K562 treated with DMSO at 1 percent for 48 hours (cell line): Measurements from ENCODE around the gene HAUS3. TPM values are rescaled to one million over a fixed set of nuclear protein-coding genes. Genes with fewer than 3 reads are reported as not detected.

ENCODE experiments used
- total RNA-seq: library from RNA; unstranded; fragments of 300-600 nt; gene quantifications from 2 replicates; pipeline ENCODE4 v1.2.3, GENCODE V29; 2022; ENCODE audit warnings: low replicate concordance; ENCODE audit errors: extremely low read depth

Gene HAUS3, protein sequence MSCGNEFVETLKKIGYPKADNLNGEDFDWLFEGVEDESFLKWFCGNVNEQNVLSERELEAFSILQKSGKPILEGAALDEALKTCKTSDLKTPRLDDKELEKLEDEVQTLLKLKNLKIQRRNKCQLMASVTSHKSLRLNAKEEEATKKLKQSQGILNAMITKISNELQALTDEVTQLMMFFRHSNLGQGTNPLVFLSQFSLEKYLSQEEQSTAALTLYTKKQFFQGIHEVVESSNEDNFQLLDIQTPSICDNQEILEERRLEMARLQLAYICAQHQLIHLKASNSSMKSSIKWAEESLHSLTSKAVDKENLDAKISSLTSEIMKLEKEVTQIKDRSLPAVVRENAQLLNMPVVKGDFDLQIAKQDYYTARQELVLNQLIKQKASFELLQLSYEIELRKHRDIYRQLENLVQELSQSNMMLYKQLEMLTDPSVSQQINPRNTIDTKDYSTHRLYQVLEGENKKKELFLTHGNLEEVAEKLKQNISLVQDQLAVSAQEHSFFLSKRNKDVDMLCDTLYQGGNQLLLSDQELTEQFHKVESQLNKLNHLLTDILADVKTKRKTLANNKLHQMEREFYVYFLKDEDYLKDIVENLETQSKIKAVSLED
- total RNA-seq: not detected in 2 replicates

DNA sequence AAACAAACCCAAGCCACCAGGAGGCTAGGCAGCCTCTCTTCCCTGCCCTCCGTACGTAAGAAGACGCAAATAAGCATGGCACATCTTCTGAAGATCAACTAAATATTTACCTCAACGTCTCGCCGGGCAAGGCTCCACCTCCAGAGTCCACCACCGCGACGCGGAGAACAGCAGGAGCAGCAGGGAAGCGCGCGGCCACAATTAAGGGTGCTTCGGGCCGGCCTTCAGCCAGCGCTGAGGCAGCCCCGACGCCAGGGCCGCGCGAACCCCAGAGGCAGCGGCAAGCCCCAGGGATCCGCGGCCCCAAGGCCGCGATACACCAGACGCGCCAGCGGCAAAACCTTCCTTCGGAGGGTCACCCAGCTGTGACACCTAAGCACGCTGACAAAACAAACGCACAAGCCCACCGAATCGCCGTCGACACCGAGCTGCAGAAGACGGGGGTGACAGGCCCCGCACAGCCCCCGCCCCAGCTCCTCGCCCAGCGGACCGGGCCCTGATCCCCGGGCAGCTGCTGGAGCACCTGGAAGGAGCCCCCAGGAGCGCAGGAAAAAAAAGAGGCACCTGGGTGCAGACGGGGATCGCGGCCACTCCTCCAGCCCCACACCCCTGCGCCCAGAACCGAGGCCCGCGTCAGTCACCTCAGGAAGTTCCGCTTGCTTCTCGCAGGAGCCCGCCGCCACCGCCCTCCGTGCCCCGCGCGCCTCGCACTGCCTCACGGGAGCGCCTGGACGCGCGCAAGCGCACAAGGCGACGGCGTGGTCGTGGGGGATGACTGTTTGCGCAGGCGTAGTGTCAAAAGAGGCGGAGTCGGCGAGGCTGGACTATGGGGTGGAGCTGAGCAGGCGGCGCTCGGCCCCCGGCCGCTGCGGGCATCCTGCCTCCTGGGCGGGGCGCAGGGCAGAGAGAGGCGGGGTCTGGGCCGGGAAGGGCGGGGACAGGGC lies at the start of gene HAUS3, which contains the start of gene POLN:
Gene HAUS3, minus strand, starts transcription at position 712 of the 944 bp plus-strand sequence. CDS start 1,175 bp downstream, outside the sequence.
Gene POLN, minus strand, starts transcription at position 712 of the 944 bp plus-strand sequence. CDS start 12,890 bp downstream, outside the sequence.

DNA sequence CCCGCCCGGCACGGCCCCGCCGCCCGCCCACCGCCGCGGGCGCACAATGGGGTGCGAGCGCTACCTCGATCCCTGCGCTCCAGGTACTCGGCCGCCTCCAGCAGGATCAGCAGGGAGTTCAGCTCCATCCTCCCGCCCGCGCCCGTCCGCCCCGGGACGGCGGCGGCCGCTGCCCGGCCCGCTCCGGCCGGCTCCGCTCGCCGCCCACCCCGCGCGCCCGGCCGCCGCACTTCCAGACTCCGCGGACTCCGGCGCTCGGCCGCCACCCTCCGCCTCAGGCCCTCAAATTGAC lies 19.9 kb upstream of the HAUS3 start, which contains the start of gene MXD4:
Gene MXD4, minus strand, starts transcription at position 257 of the 292 bp plus-strand sequence. Its CDS starts 129 bp downstream, at position 128.

Other genes with a start within 250 kb of the HAUS3 start
- not detected in 2 replicates for gene NELFA, start 233.1 kb downstream of the HAUS3 start, total RNA-seq
- gene NAT8L, start 182.8 kb downstream of the HAUS3 start, total RNA-seq: not detected in 2 replicates
- not detected in 2 replicates for gene POLN, start within 50 bp of the HAUS3 start, total RNA-seq
- 119 TPM in 1 of 2 replicates, not detected in the other for gene MXD4, start 20.0 kb upstream of the HAUS3 start, total RNA-seq
- gene ZFYVE28, start 176.5 kb upstream of the HAUS3 start, total RNA-seq: not detected in 2 replicates
- not detected in 2 replicates for gene CFAP99, start 176.8 kb upstream of the HAUS3 start, total RNA-seq
- not detected in 2 replicates for gene RNF4, start 227.0 kb upstream of the HAUS3 start, total RNA-seq